ENCODE measurements around the gene IL17RE.

- TF ChIP-seq, protein P1, sequence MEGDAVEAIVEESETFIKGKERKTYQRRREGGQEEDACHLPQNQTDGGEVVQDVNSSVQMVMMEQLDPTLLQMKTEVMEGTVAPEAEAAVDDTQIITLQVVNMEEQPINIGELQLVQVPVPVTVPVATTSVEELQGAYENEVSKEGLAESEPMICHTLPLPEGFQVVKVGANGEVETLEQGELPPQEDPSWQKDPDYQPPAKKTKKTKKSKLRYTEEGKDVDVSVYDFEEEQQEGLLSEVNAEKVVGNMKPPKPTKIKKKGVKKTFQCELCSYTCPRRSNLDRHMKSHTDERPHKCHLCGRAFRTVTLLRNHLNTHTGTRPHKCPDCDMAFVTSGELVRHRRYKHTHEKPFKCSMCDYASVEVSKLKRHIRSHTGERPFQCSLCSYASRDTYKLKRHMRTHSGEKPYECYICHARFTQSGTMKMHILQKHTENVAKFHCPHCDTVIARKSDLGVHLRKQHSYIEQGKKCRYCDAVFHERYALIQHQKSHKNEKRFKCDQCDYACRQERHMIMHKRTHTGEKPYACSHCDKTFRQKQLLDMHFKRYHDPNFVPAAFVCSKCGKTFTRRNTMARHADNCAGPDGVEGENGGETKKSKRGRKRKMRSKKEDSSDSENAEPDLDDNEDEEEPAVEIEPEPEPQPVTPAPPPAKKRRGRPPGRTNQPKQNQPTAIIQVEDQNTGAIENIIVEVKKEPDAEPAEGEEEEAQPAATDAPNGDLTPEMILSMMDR (IDR thresholded peaks at IDR 0.05), result no peak
- TF ChIP-seq POLR2A (IDR thresholded peaks at IDR 0.05), result no peak
- no peak for TF ChIP-seq POLR2AphosphoS5 (IDR thresholded peaks at IDR 0.05)
- no peak for TF ChIP-seq EP300 (IDR thresholded peaks at IDR 0.05)
These were observed 5.0 kb upstream of the IL17RE start for GRCh38 chr3:9897408-9898372.
